NCI-H1417 treated with DMSO at 0.1 percent for 48 hours (cell line): ENCODE data around the gene RXFP4.

ENCODE experiments used
- DNase-seq: peaks from one replicate; lab custom pipeline; 2025; lab: John Stamatoyannopoulos, UW

The RXFP4 gene

DNA sequence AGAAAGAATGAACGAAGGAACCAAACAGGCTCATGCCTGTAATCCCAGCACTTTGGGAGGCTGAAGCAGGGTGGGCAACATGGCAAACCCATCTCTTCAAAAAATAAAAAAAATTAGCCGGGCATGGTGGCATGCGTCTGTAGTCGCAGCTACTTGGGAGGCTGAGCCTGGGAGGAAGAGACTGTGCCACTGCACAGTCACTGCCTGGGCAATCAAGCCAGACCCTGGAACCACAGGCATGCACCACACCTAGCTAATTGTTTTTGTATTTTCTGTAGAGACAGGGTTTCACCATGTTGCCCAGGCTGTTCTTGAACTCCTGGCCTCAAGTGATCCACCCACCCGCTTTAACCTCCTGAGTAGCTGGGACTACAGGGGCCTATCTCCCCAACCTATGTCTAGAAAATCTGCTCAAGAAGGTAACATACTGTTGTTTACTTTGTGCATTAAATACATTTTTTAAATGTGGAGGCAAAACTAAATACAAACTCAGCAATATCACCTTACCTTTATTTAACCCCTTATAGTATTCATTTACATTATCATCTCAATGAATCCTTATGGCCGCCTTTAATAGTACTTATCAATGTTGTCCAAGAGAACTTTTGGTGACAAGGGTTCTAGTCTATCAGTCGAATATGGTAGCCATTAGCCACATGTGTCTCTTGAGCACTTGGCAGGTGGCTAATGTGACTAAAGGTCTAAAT lies 10.0 kb upstream of the RXFP4 start:
- no peak for DNase-seq

DNA sequence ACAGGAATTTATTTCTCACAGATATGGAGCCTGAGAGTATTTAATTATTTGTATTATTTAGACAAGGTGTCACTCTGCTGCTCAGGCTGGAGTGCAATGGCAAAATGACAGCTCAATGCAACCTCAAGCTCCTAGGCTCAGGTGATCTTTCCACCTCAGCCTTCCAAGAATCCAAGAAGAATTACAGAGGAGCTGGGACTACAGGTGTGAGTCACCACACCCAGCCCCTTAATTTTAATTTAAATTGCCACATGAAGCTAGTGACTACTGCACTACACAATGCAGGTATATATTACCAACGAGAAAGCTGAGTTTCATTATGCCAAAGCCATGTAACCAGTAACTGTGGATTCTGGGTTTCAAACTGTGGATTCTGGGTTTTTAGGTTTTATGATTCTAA lies 9.4 kb upstream of the RXFP4 start:
- DNase-seq, result no peak

DNA sequence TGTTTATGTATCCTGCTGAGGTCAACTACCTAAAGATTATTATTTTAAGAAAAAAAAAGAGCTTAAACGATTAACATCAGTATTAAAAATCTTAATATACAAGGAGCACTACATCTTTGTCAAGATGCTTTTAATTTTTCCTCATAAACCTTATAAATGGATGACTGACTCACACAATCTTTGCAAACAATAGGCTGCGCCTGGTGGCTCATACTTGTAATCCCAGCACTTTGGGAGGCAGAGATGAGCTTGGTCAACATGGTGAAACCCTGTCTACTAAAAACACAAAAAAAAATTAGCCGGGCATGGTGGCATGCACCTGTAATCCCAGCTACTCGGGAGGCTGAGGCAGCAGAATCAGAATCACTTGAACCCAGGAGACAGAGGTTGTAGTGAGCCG lies 9.0 kb upstream of the RXFP4 start:
- no peak for DNase-seq

- DNase-seq, result no peak
Measured at GRCh38 chr1:155933591-155934096, 7.8 kb upstream of the RXFP4 start.

DNA sequence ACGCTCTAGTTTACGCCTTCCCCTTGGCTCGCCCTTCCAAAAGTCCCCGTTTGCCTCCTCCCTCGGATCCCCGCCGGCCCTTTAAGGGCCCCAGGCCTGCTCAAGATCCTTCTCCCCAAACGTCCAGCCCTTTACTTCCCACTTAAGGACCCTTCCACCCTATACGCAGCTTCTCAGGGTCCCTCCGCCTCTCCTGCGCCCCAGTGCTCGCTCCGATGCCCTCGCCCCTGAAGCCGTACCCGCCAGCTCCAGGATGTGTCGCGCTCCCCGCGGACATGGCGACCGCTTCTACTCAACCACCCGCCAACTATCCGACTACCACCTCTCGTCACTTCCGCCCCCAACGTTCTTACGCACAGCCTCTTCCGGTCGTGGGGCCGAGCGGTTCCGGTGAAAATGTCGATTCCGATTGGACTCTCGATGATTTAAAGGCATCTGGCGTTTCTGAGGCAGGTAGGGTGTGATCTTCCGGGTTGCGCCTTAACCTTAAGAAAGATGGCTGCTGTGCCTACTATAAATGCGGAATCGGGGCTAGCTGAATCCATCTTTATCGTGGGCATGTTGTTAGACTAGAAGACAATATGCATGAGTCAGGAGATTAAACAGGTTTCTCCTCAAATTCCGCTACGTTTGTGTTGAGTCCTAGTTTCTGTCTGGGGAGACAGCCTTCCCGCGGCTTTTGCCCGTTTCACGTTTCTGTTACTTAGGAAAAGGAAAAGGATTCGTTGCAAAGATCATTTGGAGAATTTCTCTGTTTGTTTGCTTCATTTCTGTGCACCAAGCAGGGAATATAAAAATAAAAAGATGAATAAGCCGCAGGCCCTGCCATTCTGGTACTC lies 7.1 kb upstream of the RXFP4 start, which contains the start of gene KHDC4:
TSS of gene KHDC4 (minus strand) at position 317 of the 839 bp plus-strand sequence. CDS start at position 277, 40 bp downstream.
- peak; percentile 96 for DNase-seq

GRCh38 chr1:155934936-155935590 lies 6.4 kb upstream of the RXFP4 start:
- no peak for DNase-seq

GRCh38 chr1:155938220-155938627 lies 3.2 kb upstream of the RXFP4 start:
- no peak for DNase-seq

DNA sequence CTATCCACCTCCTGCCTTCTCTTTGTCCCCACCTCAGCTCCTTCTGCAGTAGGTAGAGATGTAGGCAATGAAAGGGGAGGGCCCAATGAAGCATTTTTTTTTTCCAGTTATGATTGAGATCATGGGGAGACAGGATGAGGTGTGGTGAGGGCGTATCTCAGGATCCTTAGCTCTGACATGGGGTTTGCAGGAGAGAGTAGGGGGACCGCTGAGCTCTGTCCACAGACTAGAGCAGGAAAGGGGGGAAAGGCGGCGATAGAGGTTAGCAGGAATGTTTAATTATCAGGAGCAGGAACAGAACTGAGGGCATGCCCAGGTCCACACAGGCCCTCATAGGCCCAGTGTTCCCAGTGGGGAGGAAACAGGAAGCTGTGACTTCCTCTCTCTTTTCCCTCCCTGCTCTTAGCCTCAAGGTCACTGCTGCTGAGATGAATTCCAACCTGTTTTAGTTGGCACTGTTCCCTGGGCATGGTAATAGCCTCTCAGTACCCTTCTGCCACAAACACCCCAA lies 901 bp upstream of the RXFP4 start:
- DNase-seq, result no peak

DNA sequence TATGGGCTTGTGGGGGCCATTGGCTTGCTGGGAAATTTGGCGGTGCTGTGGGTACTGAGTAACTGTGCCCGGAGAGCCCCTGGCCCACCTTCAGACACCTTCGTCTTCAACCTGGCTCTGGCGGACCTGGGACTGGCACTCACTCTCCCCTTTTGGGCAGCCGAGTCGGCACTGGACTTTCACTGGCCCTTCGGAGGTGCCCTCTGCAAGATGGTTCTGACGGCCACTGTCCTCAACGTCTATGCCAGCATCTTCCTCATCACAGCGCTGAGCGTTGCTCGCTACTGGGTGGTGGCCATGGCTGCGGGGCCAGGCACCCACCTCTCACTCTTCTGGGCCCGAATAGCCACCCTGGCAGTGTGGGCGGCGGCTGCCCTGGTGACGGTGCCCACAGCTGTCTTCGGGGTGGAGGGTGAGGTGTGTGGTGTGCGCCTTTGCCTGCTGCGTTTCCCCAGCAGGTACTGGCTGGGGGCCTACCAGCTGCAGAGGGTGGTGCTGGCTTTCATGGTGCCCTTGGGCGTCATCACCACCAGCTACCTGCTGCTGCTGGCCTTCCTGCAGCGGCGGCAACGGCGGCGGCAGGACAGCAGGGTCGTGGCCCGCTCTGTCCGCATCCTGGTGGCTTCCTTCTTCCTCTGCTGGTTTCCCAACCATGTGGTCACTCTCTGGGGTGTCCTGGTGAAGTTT lies 550 bp downstream of the RXFP4 start:
- DNase-seq, result no peak

GRCh38 chr1:155942578-155943141 lies 1.2 kb downstream of the RXFP4 start:
- no peak for DNase-seq

GRCh38 chr1:155944444-155944799 lies 3.0 kb downstream of the RXFP4 start:
- DNase-seq, result no peak

- no peak for DNase-seq
Measured at GRCh38 chr1:155946633-155947219, 5.3 kb downstream of the RXFP4 start.

DNA sequence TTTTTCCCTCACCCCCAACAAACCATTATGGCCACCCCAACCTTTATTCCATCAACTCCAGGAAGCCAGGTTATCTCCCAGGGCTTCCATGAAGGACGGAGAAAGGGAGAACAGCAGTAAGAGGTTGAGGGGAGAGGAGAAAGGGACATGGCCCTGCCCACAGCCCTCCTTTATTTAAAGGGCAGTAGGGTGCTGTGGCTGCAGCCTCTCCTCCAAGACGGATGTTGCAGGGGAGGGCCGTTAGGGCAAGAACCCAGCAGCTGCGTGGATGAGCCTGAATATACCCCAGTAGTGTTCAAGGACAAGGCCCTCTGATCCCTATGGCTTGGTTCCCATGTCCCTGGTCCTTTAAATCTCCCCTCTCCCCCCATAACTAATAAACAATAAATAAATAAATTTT lies 5.9 kb downstream of the RXFP4 start:
- no peak for DNase-seq

DNA sequence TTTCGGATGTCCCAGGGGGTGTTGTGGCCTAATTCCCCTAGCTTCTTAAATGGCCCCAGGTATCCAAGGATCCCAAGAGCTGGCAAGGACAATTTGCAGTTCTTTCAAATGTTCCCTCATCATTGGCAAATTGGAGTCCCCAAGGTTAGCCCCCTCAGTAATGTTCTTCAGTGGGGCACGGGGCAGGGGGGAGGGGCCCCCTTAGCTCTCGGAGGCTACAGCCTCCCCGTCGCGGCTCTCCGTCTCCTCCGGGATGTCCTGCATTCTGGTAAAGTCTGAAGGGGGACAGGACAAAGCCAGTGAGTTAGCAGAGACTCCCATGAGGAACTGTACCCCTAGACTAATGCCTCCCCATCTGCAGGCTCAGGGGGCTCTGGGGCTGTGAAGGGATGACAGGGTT lies 6.3 kb downstream of the RXFP4 start:
- no peak for DNase-seq

GRCh38 chr1:155950829-155951228 lies 9.4 kb downstream of the RXFP4 start:
- DNase-seq, result no peak

GRCh38 chr1:155951753-155952504 lies 10.5 kb downstream of the RXFP4 start:
- DNase-seq, result no peak

DNA sequence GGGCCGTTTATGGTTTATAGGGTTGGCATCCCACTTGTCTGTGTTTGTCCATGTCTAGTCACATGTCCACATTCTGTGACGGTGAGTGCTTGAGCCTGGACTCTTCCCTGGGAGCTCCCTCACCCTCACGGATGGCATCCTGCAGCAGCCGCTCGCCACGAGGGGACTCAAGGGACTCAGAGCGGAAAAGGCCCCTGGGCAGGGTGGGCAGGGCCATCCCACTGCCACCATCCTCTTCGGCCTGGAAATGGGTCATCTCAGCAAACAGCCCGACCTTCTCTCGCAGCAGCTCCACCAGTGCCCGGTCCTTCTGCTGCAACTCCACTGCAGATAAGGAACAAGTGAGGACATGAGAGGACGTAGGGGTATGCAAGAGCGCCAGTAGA lies 11.1 kb downstream of the RXFP4 start:
- no peak for DNase-seq

DNA sequence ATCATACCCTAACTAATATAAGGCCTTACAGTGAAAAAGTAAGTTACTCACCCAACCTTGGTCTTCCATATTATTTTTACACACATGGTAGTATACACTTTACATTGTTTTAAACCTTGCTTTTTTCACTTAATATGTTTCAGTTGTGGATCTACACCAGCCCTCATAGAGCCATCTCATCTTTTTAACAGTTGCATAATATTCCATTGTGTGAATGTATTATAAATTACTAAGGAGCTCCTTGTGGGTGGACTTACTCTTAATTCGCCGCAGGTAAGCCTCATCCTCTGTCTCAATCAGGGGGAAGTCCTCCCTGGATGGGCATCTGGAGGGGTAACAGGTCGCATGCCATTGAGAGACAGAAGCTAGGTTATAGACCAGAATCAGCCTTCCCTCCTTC lies 13.2 kb downstream of the RXFP4 start:
- DNase-seq, result no peak

GRCh38 chr1:155957411-155957915 lies 16.0 kb downstream of the RXFP4 start:
- no peak for DNase-seq

DNA sequence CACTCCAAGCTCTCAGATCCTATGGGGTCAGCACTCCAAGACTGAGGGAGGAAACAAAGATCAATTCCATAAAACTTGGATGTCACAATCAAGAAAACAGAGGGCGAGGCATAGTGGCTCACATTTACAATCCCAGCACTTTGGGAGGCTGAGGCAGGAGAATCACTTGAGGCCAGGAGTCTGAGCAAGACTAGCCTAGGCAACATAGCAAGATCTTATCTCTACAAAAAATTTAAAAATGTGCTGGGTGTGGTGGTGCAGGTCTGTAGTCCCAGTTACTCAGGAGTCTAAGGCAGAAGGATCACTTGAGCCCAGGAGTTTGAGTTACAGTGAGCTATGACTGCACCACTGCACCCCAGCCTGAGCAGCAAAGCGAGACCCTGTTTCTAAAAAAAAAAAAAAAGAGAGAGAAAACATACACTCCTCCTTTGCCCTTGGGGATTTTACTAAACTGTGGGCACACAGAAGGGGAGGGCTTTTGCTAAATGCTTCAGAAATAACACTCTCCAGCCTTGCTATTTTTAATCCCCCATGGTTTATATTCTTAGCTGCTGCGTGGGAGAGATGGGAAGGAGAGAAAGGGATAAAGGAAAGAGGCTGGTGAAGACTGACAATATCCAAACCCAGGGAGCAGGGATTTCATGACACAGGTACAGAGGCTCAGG lies 18.8 kb downstream of the RXFP4 start:
- no peak for DNase-seq
